Body of pancreas (tissue), 4 donors: ENCODE results near the gene DVL1.

ENCODE experiments used
- POLR2A ChIP-seq, 3 donors: fragments of 450-650 bp; IDR thresholded peaks; one replicate each; pipeline ENCODE4 v1.6.1; 2016; ENCODE audit warnings: antibody characterized with exemption in 3 of 3, mild to moderate bottlenecking in 2 of 3
- TF ChIP-seq, protein P1 (sequence below), 7 experiments: fragments of 450-650 bp in 4 of 7; fragments of 200-600 bp in 3 of 7; sonication (generic) in 3 of 7; IDR thresholded peaks; one replicate each; pipeline ENCODE4 v1.5.1; 2016 to 2019; ENCODE audit warnings: antibody characterized with exemption in 7 of 7

DNA sequence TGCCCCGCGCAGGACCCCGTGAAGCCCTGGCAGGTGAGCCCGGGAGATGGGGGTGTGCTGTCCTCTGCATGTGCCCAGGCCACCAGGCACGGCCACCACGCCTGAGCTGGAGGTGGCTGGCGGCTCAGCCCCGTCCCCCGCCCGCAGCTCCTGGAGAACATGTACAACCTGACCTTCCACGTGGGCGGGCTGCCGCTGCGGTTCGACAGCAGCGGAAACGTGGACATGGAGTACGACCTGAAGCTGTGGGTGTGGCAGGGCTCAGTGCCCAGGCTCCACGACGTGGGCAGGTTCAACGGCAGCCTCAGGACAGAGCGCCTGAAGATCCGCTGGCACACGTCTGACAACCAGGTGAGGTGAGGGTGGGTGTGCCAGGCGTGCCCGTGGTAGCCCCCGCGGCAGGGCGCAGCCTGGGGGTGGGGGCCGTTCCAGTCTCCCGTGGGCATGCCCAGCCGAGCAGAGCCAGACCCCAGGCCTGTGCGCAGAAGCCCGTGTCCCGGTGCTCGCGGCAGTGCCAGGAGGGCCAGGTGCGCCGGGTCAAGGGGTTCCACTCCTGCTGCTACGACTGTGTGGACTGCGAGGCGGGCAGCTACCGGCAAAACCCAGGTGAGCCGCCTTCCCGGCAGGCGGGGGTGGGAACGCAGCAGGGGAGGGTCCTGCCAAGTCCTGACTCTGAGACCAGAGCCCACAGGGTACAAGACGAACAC is 16.3 kb downstream of the DVL1 start:
- TF ChIP-seq POLR2A (IDR thresholded peaks at IDR 0.05): no peak
- TF ChIP-seq, protein P1, sequence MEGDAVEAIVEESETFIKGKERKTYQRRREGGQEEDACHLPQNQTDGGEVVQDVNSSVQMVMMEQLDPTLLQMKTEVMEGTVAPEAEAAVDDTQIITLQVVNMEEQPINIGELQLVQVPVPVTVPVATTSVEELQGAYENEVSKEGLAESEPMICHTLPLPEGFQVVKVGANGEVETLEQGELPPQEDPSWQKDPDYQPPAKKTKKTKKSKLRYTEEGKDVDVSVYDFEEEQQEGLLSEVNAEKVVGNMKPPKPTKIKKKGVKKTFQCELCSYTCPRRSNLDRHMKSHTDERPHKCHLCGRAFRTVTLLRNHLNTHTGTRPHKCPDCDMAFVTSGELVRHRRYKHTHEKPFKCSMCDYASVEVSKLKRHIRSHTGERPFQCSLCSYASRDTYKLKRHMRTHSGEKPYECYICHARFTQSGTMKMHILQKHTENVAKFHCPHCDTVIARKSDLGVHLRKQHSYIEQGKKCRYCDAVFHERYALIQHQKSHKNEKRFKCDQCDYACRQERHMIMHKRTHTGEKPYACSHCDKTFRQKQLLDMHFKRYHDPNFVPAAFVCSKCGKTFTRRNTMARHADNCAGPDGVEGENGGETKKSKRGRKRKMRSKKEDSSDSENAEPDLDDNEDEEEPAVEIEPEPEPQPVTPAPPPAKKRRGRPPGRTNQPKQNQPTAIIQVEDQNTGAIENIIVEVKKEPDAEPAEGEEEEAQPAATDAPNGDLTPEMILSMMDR (IDR thresholded peaks at IDR 0.05): no peak
